ENCODE measurements around the gene KLC3. TPM values are rescaled to one million over a fixed set of nuclear protein-coding genes. Genes with fewer than 3 reads are reported as not detected.
A peak's percentile ranks its signal among the peaks of the same experiment; 100 is the strongest.
"Not testable (repeated sequence)": the region's sequence is repeated elsewhere in the genome, so short reads cannot be mapped to it uniquely, and the experiment has no call there.

KLC3 gene
- total RNA-seq, 6 experiments from 2014 or later = 0.22 to 0.26 TPM; not detected in 4

- Histone ChIP-seq H3K27ac (no peak overlapping the region), H3K9me3 (no peaks in the 10 kb centered on the region), H3K36me3 (no peaks in the 10 kb centered on the region), H3K4me1 (no peaks in the 10 kb centered on the region), H3K4me3 (no peak overlapping the region), H3K27me3 (no peaks in the 10 kb centered on the region)
- DNase-seq (no peak), ATAC-seq (peak; percentile 30 to 39 (median 34))
- 32% methylated on average over 2 of the region's 18 CpGs for WGBS (ENCODE audit: insufficient coverage, low coverage, low lambda C conversion rate, missing lambda C conversion rate)
- intact Hi-C loops (cut with DNase I) = no loop called here
- no peak for TF ChIP-seq POLR2A (IDR thresholded peaks at IDR 0.05)
Measured at GRCh38 chr19:45311621-45312020, 28.9 kb upstream of the KLC3 start.

- DNase-seq; H3K4me3 ChIP-seq; ATAC-seq; H3K36me3 ChIP-seq; intact Hi-C loops (cut with DNase I); H3K4me1 ChIP-seq; H3K9me3 ChIP-seq; H3K27ac ChIP-seq; H3K27me3 ChIP-seq: not testable (repeated sequence)
- WGBS (ENCODE audit: insufficient coverage, low coverage, low lambda C conversion rate, missing lambda C conversion rate) = 91% methylated on average over 12 of the region's 14 CpGs
Measured at GRCh38 chr19:45312285-45312684, 28.3 kb upstream of the KLC3 start.

- Histone ChIP-seq H3K4me3 (no peak overlapping the region), H3K4me1 (no peaks in the 10 kb centered on the region), H3K27me3 (no peaks in the 10 kb centered on the region), H3K27ac (no peak overlapping the region), H3K36me3 (no peaks in the 10 kb centered on the region), H3K9me3 (no peaks in the 10 kb centered on the region)
- intact Hi-C loops (cut with DNase I) = no loop called here
- DNase-seq (no peak), ATAC-seq (no peak)
- no peak for TF ChIP-seq CTCF (IDR thresholded peaks at IDR 0.05)
- 84% methylated on average over 4 of the region's 8 CpGs for WGBS (ENCODE audit: insufficient coverage, low coverage, low lambda C conversion rate, missing lambda C conversion rate)
Measured at GRCh38 chr19:45314708-45315245, 25.8 kb upstream of the KLC3 start.

- TF ChIP-seq POLR2A (IDR thresholded peaks at IDR 0.05) (no peak), CTCF (IDR thresholded peaks at IDR 0.05) (no peak)
- intact Hi-C loops (cut with DNase I) = no loop called here
- no peaks in the 10 kb centered on the region for H3K36me3 ChIP-seq
- no peaks in the 10 kb centered on the region for H3K27me3 ChIP-seq
- H3K9me3 ChIP-seq = no peaks in the 10 kb centered on the region
- H3K27ac ChIP-seq = no peak overlapping the region
- ATAC-seq = peak in 1 of 4 donors; percentile 39
- no peak for DNase-seq
- WGBS (ENCODE audit: insufficient coverage, low coverage, low lambda C conversion rate, missing lambda C conversion rate) = 40% methylated on average over 1 of the region's 21 CpGs
- H3K4me3 ChIP-seq = no peak overlapping the region
- H3K4me1 ChIP-seq = no peaks in the 10 kb centered on the region
Measured at GRCh38 chr19:45315304-45315703, 25.2 kb upstream of the KLC3 start.

- Histone ChIP-seq H3K36me3 (no peaks in the 10 kb centered on the region), H3K27ac (no peak overlapping the region), H3K9me3 (no peaks in the 10 kb centered on the region), H3K4me1 (peaks cover 0 to 8% (median 0%) of the 10 kb centered on the region in 4 donors), H3K27me3 (no peaks in the 10 kb centered on the region), H3K4me3 (no peak overlapping the region)
- DNase-seq (no peak), ATAC-seq (no peak)
- intact Hi-C loops (cut with DNase I) = no loop called here
- WGBS (ENCODE audit: insufficient coverage, low coverage, low lambda C conversion rate, missing lambda C conversion rate) = 84% methylated on average over 7 of the region's 12 CpGs
- TF ChIP-seq CTCF (IDR thresholded peaks at IDR 0.05) (no peak), POLR2A (IDR thresholded peaks at IDR 0.05) (no peak)
Measured at GRCh38 chr19:45320997-45321775, 19.4 kb upstream of the KLC3 start.
